ENCODE data around the gene RPUSD1. TPM values are rescaled to one million over a fixed set of nuclear protein-coding genes. Genes with fewer than 3 reads are reported as not detected.

The RPUSD1 gene
- total RNA-seq, 2 donors from 2014 or later: 24.1 to 34.4 TPM

DNA sequence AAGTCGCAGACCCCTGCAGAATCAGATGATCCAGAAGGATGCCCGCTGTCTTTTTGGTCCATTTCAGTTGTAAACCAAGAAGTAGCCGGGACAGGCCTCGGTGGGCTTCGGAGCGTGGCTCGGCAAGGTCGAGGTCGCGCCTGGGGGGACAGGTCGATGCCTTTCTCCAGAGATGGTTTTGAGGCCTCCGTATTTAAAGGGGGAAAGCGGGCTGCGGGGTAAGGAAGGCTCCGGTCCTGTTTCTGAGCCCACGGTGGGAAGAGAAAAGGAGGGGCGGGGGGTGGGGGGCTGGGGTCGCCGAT lies 19.9 kb upstream of the RPUSD1 start:
- Mint-ChIP-seq H3K36me3 (ENCODE audit: low read depth) (no peaks in the 10 kb centered on the region), H3K9me3 (peaks cover 7% of the 10 kb centered on the region), H3K27me3 (ENCODE audit: insufficient read depth) (peaks cover 60% of the 10 kb centered on the region), H3K4me3 (peak overlapping the region; percentile 84), H3K4me1 (peaks cover 2% of the 10 kb centered on the region), H3K27ac (peak overlapping the region; percentile 91)
- Histone ChIP-seq H3K4me1 (ENCODE audit: control insufficient read depth, insufficient read depth, low read length) (no peaks in the 10 kb centered on the region), H3K9me3 (ENCODE audit: control insufficient read depth, low read length) (no peaks in the 10 kb centered on the region), H3K36me3 (ENCODE audit: control insufficient read depth, insufficient read depth, low read length) (no peaks in the 10 kb centered on the region), H3K27me3 (ENCODE audit: control insufficient read depth, insufficient read depth, low read length, poor library complexity, severe bottlenecking) (peaks cover 5% of the 10 kb centered on the region), H3K27ac (ENCODE audit: low read depth, low read length) (peak overlapping the region; percentile 32), H3K9ac (ENCODE audit: extremely low read depth, low read length, poor library complexity, severe bottlenecking) (peak overlapping the region; percentile 45), H3K4me3 (ENCODE audit: low read length) (peak overlapping the region; percentile 83)
- TF ChIP-seq, protein P1, sequence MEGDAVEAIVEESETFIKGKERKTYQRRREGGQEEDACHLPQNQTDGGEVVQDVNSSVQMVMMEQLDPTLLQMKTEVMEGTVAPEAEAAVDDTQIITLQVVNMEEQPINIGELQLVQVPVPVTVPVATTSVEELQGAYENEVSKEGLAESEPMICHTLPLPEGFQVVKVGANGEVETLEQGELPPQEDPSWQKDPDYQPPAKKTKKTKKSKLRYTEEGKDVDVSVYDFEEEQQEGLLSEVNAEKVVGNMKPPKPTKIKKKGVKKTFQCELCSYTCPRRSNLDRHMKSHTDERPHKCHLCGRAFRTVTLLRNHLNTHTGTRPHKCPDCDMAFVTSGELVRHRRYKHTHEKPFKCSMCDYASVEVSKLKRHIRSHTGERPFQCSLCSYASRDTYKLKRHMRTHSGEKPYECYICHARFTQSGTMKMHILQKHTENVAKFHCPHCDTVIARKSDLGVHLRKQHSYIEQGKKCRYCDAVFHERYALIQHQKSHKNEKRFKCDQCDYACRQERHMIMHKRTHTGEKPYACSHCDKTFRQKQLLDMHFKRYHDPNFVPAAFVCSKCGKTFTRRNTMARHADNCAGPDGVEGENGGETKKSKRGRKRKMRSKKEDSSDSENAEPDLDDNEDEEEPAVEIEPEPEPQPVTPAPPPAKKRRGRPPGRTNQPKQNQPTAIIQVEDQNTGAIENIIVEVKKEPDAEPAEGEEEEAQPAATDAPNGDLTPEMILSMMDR (conservative IDR thresholded peaks at IDR 0.05): no peak
- WGBS, 2 experiments (ENCODE audit: insufficient coverage in 1 of 2, insufficient read length in 1 of 2): 42 to 62% methylated on average over 6 to 19 of the region's 19 CpGs
- no peak for DNase-seq

DNA sequence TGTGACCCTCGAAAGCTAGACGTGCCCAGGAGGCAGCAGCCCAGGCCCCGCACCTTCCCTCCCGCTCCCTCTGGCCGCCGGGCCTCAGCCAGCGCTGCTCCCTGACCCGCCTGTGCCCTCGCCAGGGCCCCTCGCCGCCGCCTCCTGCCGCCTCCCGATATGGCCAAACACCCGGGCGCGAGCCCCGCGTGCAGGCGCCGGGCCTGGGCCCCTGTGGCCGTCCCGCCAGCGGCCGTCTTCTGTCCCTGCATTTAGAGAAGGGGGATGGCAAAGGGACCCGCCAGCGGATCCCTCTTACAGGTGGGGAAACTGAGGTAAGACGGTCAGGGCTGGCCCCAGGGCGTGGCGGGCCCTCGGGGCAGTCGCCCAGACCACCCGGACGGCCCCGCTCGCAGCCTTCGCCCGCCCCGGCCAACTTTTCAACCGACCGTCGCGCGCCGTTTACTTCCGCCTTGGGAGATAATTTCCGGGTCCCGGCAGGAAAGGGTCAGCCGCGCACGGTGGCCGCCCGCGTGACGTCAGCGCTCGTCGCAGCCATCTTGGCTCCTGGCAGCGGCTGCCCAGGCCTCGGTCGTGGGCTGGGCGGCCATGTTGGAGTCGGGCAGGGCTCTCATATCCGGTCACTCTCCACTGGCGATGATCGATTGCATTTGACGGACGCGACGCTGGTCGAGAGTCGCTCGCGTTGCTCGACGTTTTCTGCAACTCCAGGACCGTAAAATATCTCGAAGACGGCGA lies 19.3 kb upstream of the RPUSD1 start:
- Histone ChIP-seq H3K36me3 (ENCODE audit: control insufficient read depth, insufficient read depth, low read length) (no peaks in the 10 kb centered on the region), H3K27ac (ENCODE audit: low read depth, low read length) (peak overlapping the region; percentile 32), H3K9ac (ENCODE audit: extremely low read depth, low read length, poor library complexity, severe bottlenecking) (peak overlapping the region; percentile 66), H3K27me3 (ENCODE audit: control insufficient read depth, insufficient read depth, low read length, poor library complexity, severe bottlenecking) (no peaks in the 10 kb centered on the region), H3K4me1 (ENCODE audit: control insufficient read depth, insufficient read depth, low read length) (no peaks in the 10 kb centered on the region), H3K9me3 (ENCODE audit: control insufficient read depth, low read length) (no peaks in the 10 kb centered on the region), H3K4me3 (ENCODE audit: low read length) (peak overlapping the region; percentile 83)
- Mint-ChIP-seq H3K9me3 (peaks cover 7% of the 10 kb centered on the region), H3K27me3 (ENCODE audit: insufficient read depth) (peaks cover 59% of the 10 kb centered on the region), H3K27ac (peak overlapping the region; percentile 91), H3K4me1 (peaks cover 2% of the 10 kb centered on the region), H3K36me3 (ENCODE audit: low read depth) (no peaks in the 10 kb centered on the region), H3K4me3 (peak overlapping the region; percentile 84)
- DNase-seq: peak; percentile 97
- TF ChIP-seq, protein P1 (conservative IDR thresholded peaks at IDR 0.05): no peak
- 36 to 47% methylated on average over 57 to 80 of the region's 80 CpGs for WGBS, 2 experiments (ENCODE audit: insufficient coverage in 1 of 2, insufficient read length in 1 of 2)

DNA sequence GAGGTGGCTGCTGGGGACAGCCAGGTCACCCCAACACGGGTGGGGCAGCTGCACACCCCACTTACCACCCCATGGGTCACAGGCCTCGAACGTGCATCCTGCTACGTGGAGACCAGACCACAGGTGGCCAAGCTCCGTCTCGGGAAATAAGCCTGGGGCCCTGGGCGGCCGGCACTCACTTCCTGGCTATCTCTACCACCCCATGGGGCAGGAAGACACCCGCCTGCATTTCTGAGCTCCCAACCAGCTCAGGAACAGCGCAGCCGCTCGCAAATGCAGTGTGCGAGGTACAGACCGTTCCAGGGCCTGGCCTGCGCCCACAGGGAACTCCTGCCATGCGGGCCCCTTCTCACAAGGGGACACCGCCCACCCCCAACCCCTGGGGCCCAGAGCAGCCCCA lies 17.3 kb upstream of the RPUSD1 start:
- Histone ChIP-seq H3K36me3 (ENCODE audit: control insufficient read depth, insufficient read depth, low read length) (no peaks in the 10 kb centered on the region), H3K27me3 (ENCODE audit: control insufficient read depth, insufficient read depth, low read length, poor library complexity, severe bottlenecking) (peaks cover 15% of the 10 kb centered on the region), H3K4me1 (ENCODE audit: control insufficient read depth, insufficient read depth, low read length) (no peaks in the 10 kb centered on the region), H3K9me3 (ENCODE audit: control insufficient read depth, low read length) (no peaks in the 10 kb centered on the region), H3K27ac (ENCODE audit: low read depth, low read length) (no peak overlapping the region), H3K4me3 (ENCODE audit: low read length) (no peak overlapping the region), H3K9ac (ENCODE audit: extremely low read depth, low read length, poor library complexity, severe bottlenecking) (no peak overlapping the region)
- Mint-ChIP-seq H3K4me3 (no peak overlapping the region), H3K27me3 (ENCODE audit: insufficient read depth) (peaks cover 60% of the 10 kb centered on the region), H3K27ac (no peak overlapping the region), H3K36me3 (ENCODE audit: low read depth) (no peaks in the 10 kb centered on the region), H3K9me3 (peaks cover 3% of the 10 kb centered on the region), H3K4me1 (peaks cover 2% of the 10 kb centered on the region)
- TF ChIP-seq, protein P1 (conservative IDR thresholded peaks at IDR 0.05): no peak
- no peak for DNase-seq
- 90 to 94% methylated on average over 14 to 17 of the region's 17 CpGs for WGBS, 2 experiments (ENCODE audit: insufficient coverage in 1 of 2, insufficient read length in 1 of 2)

Measured in endodermal cell (in vitro differentiated cells).